Left lobe of liver (tissue), 2 donors: Measurements from ENCODE around the gene APOM. TPM values are rescaled to one million over a fixed set of nuclear protein-coding genes. Genes with fewer than 3 reads are reported as not detected.

ENCODE experiments used
- ATAC-seq: fragments of 200-7000 bp; cut with Tn5 transposase; one replicate; pipeline ENCODE4 v1.9.1; 2020; ENCODE audit warnings: mild to moderate bottlenecking, moderate library complexity
- DNase-seq: peaks from one replicate; pipeline ENCODE4 v3.0.0-alpha.2; 2020; ENCODE audit warnings: low spot score
- total RNA-seq: library from RNA; stranded (reverse); gene quantifications from one replicate; pipeline ENCODE4 v1.2.1, GENCODE V29; 2021
- donor health status: DM: no; HTN: no; CAD: no; lungs with moderate emphysema.
- donor health status: DM: no; HTN: yes; CAD: no.

Gene APOM
- total RNA-seq = 97.1 TPM

DNA sequence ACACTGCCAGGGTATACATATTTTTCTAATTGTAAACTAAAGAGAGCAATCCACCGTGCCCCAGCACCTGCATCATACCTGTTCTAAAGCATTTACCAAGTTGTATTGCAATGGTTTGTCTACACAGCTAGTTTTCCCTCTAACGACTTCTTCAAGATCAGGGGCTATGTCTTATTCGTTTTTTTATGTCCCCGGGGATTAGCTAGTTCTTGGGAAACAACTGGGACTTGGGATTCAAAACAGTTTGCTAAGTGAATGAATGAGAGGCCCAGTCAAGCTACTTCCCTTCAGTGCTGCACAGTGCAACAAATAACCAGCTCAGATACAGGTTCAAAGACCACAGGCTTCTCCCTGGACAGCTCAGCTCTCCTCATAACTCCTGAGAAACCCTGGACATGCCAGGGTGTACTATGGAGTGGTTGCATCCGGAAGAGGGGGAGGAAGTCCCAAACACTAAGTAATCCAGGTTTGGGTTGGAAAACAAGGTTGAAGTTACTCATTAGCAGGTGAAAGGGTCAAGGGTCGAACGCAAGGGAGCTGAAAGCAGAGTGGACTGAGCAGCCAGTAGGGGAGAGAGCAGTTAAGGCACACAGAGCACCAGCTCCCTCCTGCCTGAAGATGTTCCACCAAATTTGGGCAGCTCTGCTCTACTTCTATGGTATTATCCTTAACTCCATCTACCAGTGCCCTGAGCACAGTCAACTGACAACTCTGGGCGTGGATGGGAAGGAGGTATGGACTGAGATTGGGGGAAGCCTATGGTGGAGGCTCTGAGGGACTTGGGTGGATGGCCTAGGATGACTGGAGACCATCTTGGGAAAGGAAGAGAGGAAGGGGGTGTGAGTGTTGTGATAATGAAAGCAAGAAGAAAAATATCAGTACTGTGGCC, at the start of gene APOM:
APOM (plus strand) TSS at position 546 of the 889 bp plus-strand sequence; CDS start at position 619, 73 bp downstream.
- ATAC-seq (peak; percentile 55), DNase-seq (peak; percentile 81)

GRCh38 chr6:31607317-31607716, 48.4 kb upstream of the APOM start:
- ATAC-seq (no peak), DNase-seq (no peak)

DNA sequence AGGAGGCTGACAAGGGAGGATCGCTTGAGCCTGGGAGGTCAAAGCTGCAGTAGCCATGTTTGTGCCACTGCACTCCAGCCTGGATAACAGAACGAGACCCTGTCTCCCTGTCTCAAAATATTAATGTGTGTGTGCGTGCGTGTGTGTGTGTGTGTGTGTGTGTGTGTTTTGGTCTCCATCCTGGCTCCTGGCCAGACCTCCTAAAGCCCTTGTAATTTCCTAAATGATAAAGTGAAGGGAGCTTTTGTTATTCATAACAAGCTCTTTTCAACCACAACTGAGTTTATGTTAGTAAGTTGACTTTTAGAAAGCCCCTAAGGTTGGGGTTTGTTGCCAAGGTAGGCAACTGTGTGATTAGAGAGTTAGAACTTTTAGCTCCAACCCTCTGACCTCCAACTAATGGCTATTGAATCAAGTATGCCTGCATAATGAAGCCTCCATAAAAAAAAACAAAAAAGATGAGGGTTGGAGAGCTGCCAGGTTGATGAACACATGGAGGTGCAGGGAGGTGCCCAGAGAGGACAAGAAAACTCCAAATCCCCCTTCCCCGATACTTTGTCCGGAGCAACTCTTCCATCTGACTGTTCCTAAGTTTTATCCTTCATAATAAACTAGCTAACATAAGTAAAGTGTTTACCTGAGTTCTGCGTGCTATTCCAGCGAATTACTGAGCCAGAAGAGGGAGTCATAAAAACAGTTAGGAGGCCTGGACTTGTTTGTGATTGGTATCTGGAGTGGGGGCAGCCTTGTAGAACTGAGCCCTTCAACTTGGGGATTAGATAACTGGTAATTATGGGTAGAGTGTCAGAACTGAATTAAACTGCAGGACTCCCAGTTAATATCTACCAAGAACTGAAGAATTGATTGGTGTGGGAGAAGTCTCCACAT, 45.9 kb upstream of the APOM start:
- no peak for ATAC-seq
- DNase-seq = no peak

DNA sequence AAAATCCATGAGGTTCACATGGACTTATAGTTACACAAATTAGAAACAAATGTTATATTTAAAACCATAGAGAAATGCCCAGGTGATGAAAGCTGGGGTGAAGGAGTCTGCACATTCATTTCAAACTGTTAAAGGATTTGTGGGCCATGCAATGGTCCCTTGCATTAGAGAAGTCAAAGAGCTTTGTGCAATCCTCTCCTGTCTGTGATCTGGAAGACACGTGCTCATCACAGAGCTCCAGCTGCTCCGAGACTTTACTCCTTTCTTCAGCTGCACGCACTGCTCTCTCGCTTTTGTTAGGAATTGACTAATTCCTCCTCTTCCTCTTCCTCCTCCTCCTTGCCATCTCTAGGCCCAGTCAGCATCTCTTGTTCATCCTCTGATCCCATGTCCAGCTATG, 44.7 kb upstream of the APOM start:
- ATAC-seq = no peak
- DNase-seq = no peak

GRCh38 chr6:31614075-31614619, 41.5 kb upstream of the APOM start:
- DNase-seq (no peak), ATAC-seq (peak; percentile 50)

- ATAC-seq (peak; percentile 75), DNase-seq (no peak)
These were observed 40.8 kb upstream of the APOM start, which contains the start of gene AIF1 for GRCh38 chr6:31614684-31615578. Gene AIF1, plus strand, starts transcription at chr6:31615234. Its CDS starts 96 bp downstream, at chr6:31615330.

- no peak for ATAC-seq
- no peak for DNase-seq
These were observed 39.9 kb upstream of the APOM start for GRCh38 chr6:31615748-31616147.

- ATAC-seq (no peak), DNase-seq (no peak)
These were observed 38.7 kb upstream of the APOM start for GRCh38 chr6:31617010-31617409.

DNA sequence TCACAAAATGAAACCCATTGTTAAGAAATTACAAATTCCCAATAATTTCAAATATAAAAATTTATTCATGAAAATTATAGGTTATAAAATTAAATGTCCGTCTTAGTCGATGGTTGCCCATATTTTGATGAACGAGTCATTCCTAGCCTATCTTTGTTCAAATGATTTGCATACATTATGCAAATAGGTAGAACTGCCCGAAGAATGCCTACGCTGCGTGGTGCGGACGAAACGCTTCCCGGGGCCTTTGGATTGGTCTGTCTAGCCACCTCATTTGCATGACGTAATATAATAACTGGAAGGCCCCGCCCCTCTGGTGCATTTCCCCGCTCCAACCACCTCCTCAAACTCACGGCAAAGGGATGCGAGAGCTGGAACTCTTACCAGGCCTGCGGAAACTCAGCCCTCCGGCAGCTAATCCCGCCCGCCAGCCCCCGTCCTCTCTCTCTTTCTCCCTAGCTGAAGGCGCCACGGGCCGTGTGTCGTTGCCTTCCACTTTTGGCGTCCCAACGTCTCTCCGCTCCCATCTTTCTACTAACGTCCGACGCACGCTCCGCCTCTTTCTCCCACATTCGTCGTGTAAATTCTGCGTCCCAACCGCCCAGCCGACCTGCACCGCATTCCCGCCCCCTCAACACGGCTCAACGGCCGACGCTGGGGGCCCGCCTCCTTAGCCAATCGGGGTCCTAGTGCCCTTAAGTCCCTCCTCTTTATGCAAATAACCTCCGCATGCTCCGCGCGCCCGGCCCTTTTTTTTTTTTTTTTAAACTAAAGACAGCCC, 35.7 kb upstream of the APOM start:
- peak; percentile 89 for ATAC-seq
- DNase-seq = peak; percentile 98

GRCh38 chr6:31620586-31621319, 34.9 kb upstream of the APOM start, which contains the start of gene PRRC2A:
Gene PRRC2A, plus strand, starts transcription at chr6:31620715. Its CDS starts 2,075 bp downstream, at chr6:31622790.
- DNase-seq (no peak), ATAC-seq (peak; percentile 87)

DNA sequence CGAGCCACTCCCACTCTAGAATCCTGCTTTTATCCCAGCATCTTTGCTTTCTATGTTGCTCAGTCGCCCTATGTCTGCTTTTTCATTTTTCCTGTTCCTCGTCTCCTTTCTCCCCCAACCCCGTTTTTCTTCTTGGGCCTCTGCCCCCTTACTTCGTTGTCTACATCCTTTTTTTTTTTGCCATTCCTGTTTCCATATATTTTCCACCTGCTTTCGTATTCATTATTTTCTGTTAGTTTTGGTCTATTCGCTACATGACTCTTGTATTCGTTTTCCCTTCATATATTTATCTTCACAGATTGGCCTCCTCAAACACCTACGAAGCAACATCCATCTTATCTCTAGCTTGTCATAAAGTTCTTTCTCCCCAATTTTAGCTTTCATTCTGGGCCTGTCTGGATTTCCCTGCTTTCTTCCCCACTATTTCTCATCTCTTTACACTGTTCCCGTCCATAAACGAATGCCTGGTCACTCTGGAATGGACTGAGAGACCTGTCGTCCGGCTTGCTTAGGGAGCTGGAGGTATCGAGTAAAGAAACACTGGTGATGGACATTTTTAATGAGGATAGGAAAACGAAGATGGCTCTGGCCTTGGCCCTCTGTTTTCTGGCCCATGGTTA, 34.3 kb upstream of the APOM start:
- no peak for DNase-seq
- ATAC-seq = no peak

DNA sequence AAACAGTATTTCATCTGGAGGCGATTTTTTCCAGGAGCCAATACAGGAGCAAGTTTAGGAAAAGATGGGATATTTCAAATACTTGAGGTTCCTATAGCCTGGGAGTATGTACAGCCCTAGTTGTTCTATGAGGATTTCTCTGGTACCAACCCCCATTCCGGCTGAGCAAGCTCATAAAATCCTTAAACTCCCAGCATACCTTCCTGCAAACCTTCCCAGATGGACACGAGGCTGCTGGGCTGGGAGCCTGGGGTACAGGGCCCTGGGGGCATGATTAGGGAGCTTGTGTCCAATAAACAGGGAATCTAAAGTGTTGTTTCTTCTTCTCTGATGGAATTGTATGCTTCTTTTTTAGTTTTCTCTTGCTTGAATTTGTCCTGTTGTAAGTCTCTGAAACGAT, 33.7 kb upstream of the APOM start:
- DNase-seq = no peak
- no peak for ATAC-seq

DNA sequence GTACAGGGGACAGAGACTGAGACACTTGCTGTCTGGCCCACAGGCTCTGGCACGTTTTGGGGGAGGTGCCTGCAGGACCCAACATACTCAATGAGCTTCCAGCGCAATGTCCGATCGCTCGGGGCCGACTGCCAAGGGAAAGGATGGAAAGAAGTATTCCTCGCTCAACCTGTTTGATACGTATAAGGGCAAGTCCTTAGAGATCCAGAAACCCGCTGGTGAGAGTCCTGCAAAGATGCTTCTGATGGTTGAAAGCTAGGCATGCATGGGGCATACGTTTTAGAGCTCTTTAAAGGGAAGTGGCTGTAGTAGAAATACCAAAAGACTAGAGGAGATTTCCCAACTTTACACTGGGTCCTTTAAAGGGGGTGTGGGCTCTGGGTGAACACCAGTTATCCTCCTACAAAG, 33.0 kb upstream of the APOM start:
- DNase-seq = no peak
- no peak for ATAC-seq

- ATAC-seq (no peak), DNase-seq (no peak)
These were observed 31.6 kb upstream of the APOM start for GRCh38 chr6:31624070-31624469.

GRCh38 chr6:31626952-31627351, 28.7 kb upstream of the APOM start:
- ATAC-seq = no peak
- DNase-seq = no peak

DNA sequence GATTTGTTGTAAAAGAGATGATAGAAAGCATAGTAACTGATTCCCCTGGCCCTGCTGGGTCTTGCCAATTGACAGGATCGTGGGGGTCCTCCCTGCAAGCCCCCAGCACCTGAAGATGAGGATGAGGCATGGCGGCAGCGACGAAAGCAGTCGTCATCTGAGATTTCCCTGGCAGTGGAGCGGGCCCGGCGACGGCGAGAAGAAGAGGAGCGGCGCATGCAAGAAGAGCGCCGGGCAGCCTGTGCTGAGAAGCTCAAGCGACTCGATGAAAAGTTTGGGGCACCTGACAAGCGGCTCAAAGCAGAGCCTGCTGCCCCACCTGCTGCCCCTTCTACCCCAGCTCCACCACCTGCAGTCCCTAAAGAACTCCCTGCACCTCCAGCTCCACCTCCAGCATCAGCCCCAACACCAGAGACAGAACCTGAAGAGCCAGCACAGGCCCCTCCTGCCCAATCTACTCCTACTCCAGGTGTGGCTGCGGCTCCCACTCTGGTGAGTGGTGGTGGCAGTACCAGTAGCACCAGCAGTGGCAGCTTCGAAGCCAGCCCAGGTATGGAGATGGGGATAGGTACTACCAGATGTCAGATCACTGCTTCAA, 27.9 kb upstream of the APOM start:
- DNase-seq (no peak), ATAC-seq (no peak)

- ATAC-seq = no peak
- no peak for DNase-seq
These were observed 26.7 kb upstream of the APOM start for GRCh38 chr6:31629014-31629413.
